Trophoblast cell (in vitro differentiated cells and primary cell): ENCODE results near the gene CFD.

ENCODE experiments used
- DNase-seq, 2 donors: peaks; one replicate each; pipeline ENCODE4 v3.0.0-alpha.2; 2016
- H2AFZ ChIP-seq: 2 replicates; pipeline ENCODE4 v1.6.1; 2013; ENCODE audit warnings: low read length, moderate library complexity, mild to moderate bottlenecking; ENCODE audit not compliant: insufficient read depth, poor library complexity
- H2AK5ac ChIP-seq: 2 replicates; pipeline ENCODE4 v1.6.1; 2013; ENCODE audit warnings: mild to moderate bottlenecking, low read length
- H2BK120ac ChIP-seq: 2 replicates; pipeline ENCODE4 v1.6.1; 2013; ENCODE audit warnings: low read length, mild to moderate bottlenecking, moderate library complexity; ENCODE audit not compliant: insufficient read depth, poor library complexity
- H2BK12ac ChIP-seq: 2 replicates; pipeline ENCODE4 v1.6.1; 2013; ENCODE audit warnings: mild to moderate bottlenecking, low read length, moderate library complexity
- H2BK5ac ChIP-seq: 2 replicates; pipeline ENCODE4 v1.6.1; 2013; ENCODE audit warnings: low read length, low read depth, moderate library complexity, mild to moderate bottlenecking; ENCODE audit not compliant: poor library complexity
- H3K14ac ChIP-seq: 2 replicates; pipeline ENCODE4 v1.6.1; 2013; ENCODE audit warnings: mild to moderate bottlenecking, low read length
- H3K18ac ChIP-seq: 2 replicates; pipeline ENCODE4 v1.6.1; 2013; ENCODE audit warnings: mild to moderate bottlenecking, low read length
- H3K23ac ChIP-seq: 2 replicates; pipeline ENCODE4 v1.6.1; 2013; ENCODE audit warnings: low read length
- H3K27ac ChIP-seq: 2 replicates; pipeline ENCODE4 v1.5.1; 2013; ENCODE audit warnings: low read depth, mild to moderate bottlenecking, inconsistent platforms, low read length, moderate library complexity
- H3K27me3 ChIP-seq: 2 replicates; pipeline ENCODE4 v1.6.1; 2013; ENCODE audit warnings: inconsistent platforms, mild to moderate bottlenecking, low read length, moderate library complexity; ENCODE audit not compliant: insufficient read depth
- H3K36me3 ChIP-seq, 2 experiments: 1 replicate in 1 of 2; 2 replicates in 1 of 2; pipeline ENCODE4 v1.6.1; 2013; ENCODE audit warnings: low read length in 2 of 2, mild to moderate bottlenecking in 2 of 2, moderate library complexity in 1 of 2; ENCODE audit not compliant: insufficient read depth in 2 of 2, control insufficient read depth in 1 of 2
- H3K4ac ChIP-seq: 2 replicates; pipeline ENCODE4 v1.6.1; 2013; ENCODE audit warnings: low read depth, mild to moderate bottlenecking, low read length, moderate library complexity
- H3K4me1 ChIP-seq, 2 experiments: 1 replicate in 1 of 2; 2 replicates in 1 of 2; pipeline ENCODE4 v1.6.1; 2013; ENCODE audit warnings: low read length in 2 of 2, mild to moderate bottlenecking in 2 of 2, moderate library complexity in 1 of 2; ENCODE audit not compliant: insufficient read depth in 2 of 2, control insufficient read depth in 1 of 2
- H3K4me2 ChIP-seq: 2 replicates; pipeline ENCODE4 v1.6.1; 2013; ENCODE audit warnings: inconsistent platforms, mild to moderate bottlenecking, low read length, moderate library complexity
- H3K4me3 ChIP-seq: 2 replicates; pipeline ENCODE4 v1.5.1; 2013; ENCODE audit warnings: mild to moderate bottlenecking, low read depth, low read length, inconsistent platforms
- H3K79me1 ChIP-seq: one replicate; pipeline ENCODE4 v1.6.1; 2013; ENCODE audit warnings: low read length
- H3K79me2 ChIP-seq: 2 replicates; pipeline ENCODE4 v1.6.1; 2013; ENCODE audit warnings: low read length, mild to moderate bottlenecking; ENCODE audit not compliant: control insufficient read depth, insufficient read depth, poor library complexity
- H3K9ac ChIP-seq: 2 replicates; pipeline ENCODE4 v1.6.1; 2013; ENCODE audit warnings: mild to moderate bottlenecking, low read length
- H3K9me3 ChIP-seq: 2 replicates; pipeline ENCODE4 v1.6.1; 2013; ENCODE audit warnings: low read depth, mild to moderate bottlenecking, control low read depth, inconsistent platforms, low read length; ENCODE audit not compliant: insufficient read depth
- H4K12ac ChIP-seq: 2 replicates; pipeline ENCODE4 v1.6.1; 2013; ENCODE audit warnings: low read depth, mild to moderate bottlenecking, low read length, moderate library complexity
- H4K8ac ChIP-seq: 2 replicates; pipeline ENCODE4 v1.6.1; 2013; ENCODE audit warnings: low read depth, mild to moderate bottlenecking, low read length, moderate library complexity
- H4K91ac ChIP-seq: one replicate; pipeline ENCODE4 v1.6.1; 2013; ENCODE audit warnings: low read depth, mild to moderate bottlenecking, low read length, moderate library complexity
- WGBS: extraction: QIAGEN DNeasy Blood & Tissue Kit; methylation state at CpG from one replicate; pipeline ENCODE4 v1.1.7; 2013; ENCODE audit warnings: missing lambda C conversion rate; ENCODE audit not compliant: insufficient read length, insufficient coverage; ENCODE audit errors: extremely low coverage; 5-methylcytosine and 5-hydroxymethylcytosine counted together

Gene CFD

GRCh38 chr19:861141-861755 lies 1.8 kb downstream of the CFD start:
- Histone ChIP-seq H2BK12ac (no peak overlapping the region), H2AFZ (no peak overlapping the region), H3K4ac (no peak overlapping the region), H2BK5ac (no peak overlapping the region), H3K36me3 (no peaks in the 10 kb centered on the region), H3K79me1 (no peaks in the 10 kb centered on the region), H3K14ac (no peak overlapping the region), H3K18ac (no peak overlapping the region), H3K4me1 (peaks cover 4 to 9% of the 10 kb centered on the region in 2 experiments), H4K91ac (no peak overlapping the region), H3K4me2 (no peak overlapping the region), H4K8ac (no peak overlapping the region), H3K79me2 (no peaks in the 10 kb centered on the region), H3K27ac (no peak overlapping the region), H3K9ac (no peak overlapping the region), H3K9me3 (peaks cover 16% of the 10 kb centered on the region), H4K12ac (no peak overlapping the region), H2BK120ac (no peak overlapping the region), H3K4me3 (no peak overlapping the region), H3K23ac (no peak overlapping the region), H2AK5ac (no peak overlapping the region), H3K27me3 (peaks cover 11% of the 10 kb centered on the region)
- no peak for DNase-seq
- WGBS = no CpG with 5 or more reads among the region's 35 CpGs

- Histone ChIP-seq H3K18ac (no peak overlapping the region), H3K9ac (no peak overlapping the region), H3K4me1 (peaks cover 4 to 9% of the 10 kb centered on the region in 2 experiments), H2AK5ac (no peak overlapping the region), H2BK5ac (no peak overlapping the region), H2BK120ac (no peak overlapping the region), H3K14ac (no peak overlapping the region), H4K8ac (no peak overlapping the region), H3K36me3 (no peaks in the 10 kb centered on the region), H3K27ac (no peak overlapping the region), H3K79me1 (no peaks in the 10 kb centered on the region), H4K12ac (no peak overlapping the region), H3K79me2 (no peaks in the 10 kb centered on the region), H2AFZ (no peak overlapping the region), H3K4ac (no peak overlapping the region), H3K27me3 (peaks cover 11% of the 10 kb centered on the region), H3K4me2 (no peak overlapping the region), H3K23ac (no peak overlapping the region), H4K91ac (no peak overlapping the region), H2BK12ac (no peak overlapping the region), H3K4me3 (no peak overlapping the region), H3K9me3 (peaks cover 16% of the 10 kb centered on the region)
- DNase-seq = peak; percentile 39 to 57
- no CpG with 5 or more reads among the region's 60 CpGs for WGBS
Observed at GRCh38 chr19:861756-862580, 2.5 kb downstream of the CFD start.

GRCh38 chr19:862581-863314 lies 3.3 kb downstream of the CFD start:
- Histone ChIP-seq H3K14ac (no peak overlapping the region), H2AFZ (no peak overlapping the region), H2AK5ac (peak overlapping the region; percentile 52), H4K12ac (no peak overlapping the region), H3K36me3 (peaks cover 5 to 6% of the 10 kb centered on the region in 2 experiments), H3K23ac (no peak overlapping the region), H2BK12ac (no peak overlapping the region), H3K79me2 (no peaks in the 10 kb centered on the region), H3K18ac (no peak overlapping the region), H3K4ac (no peak overlapping the region), H3K4me3 (no peak overlapping the region), H3K79me1 (no peaks in the 10 kb centered on the region), H4K91ac (no peak overlapping the region), H4K8ac (no peak overlapping the region), H3K9ac (no peak overlapping the region), H3K4me2 (peak overlapping the region; percentile 26), H3K27ac (no peak overlapping the region), H2BK120ac (no peak overlapping the region), H3K9me3 (peaks cover 16% of the 10 kb centered on the region), H3K27me3 (peaks cover 11% of the 10 kb centered on the region), H3K4me1 (peaks cover 4 to 9% of the 10 kb centered on the region in 2 experiments), H2BK5ac (no peak overlapping the region)
- DNase-seq = peak; percentile 61 to 68
- no CpG with 5 or more reads among the region's 48 CpGs for WGBS

GRCh38 chr19:863315-863620 lies 3.8 kb downstream of the CFD start:
- H4K8ac ChIP-seq = no peak overlapping the region
- no peak overlapping the region for H3K27ac ChIP-seq
- no peak overlapping the region for H3K23ac ChIP-seq
- peaks cover 11% of the 10 kb centered on the region in 2 experiments for H3K36me3 ChIP-seq
- no peak overlapping the region for H2BK12ac ChIP-seq
- no peaks in the 10 kb centered on the region for H3K79me2 ChIP-seq
- no peak overlapping the region for H2AFZ ChIP-seq
- no peak overlapping the region for H2BK120ac ChIP-seq
- peaks cover 11% of the 10 kb centered on the region for H3K27me3 ChIP-seq
- no peak overlapping the region for H3K4ac ChIP-seq
- H3K4me2 ChIP-seq = no peak overlapping the region
- no peak overlapping the region for H3K14ac ChIP-seq
- peaks cover 4 to 9% of the 10 kb centered on the region in 2 experiments for H3K4me1 ChIP-seq
- no peak for DNase-seq
- H4K91ac ChIP-seq = no peak overlapping the region
- no peaks in the 10 kb centered on the region for H3K79me1 ChIP-seq
- peaks cover 16% of the 10 kb centered on the region for H3K9me3 ChIP-seq
- no peak overlapping the region for H2BK5ac ChIP-seq
- no peak overlapping the region for H4K12ac ChIP-seq
- no peak overlapping the region for H3K9ac ChIP-seq
- no peak overlapping the region for H2AK5ac ChIP-seq
- no CpG with 5 or more reads among the region's 7 CpGs for WGBS
- H3K18ac ChIP-seq = no peak overlapping the region
- no peak overlapping the region for H3K4me3 ChIP-seq
